ENCODE data around the gene ADAP1. TPM values are rescaled to one million over a fixed set of nuclear protein-coding genes. Genes with fewer than 3 reads are reported as not detected.
"Not testable (repeated sequence)": the region's sequence is repeated elsewhere in the genome, so short reads cannot be mapped to it uniquely, and the experiment has no call there.

ADAP1 gene
- total and polyA plus RNA-seq, 2 of the 8 experiments (the other 6 are each of a cell fraction or from before 2014, with no cell fraction given): 5.8 to 6.1 TPM

- H3K79me2 ChIP-seq (ENCODE audit: control insufficient read depth in 1 of 2, insufficient read depth in 2 of 2, low read length in 2 of 2); H2BK120ac ChIP-seq (replicated peaks; ENCODE audit: low read depth, low read length); H3K23ac ChIP-seq (ENCODE audit: insufficient read length); H2BK20ac ChIP-seq (ENCODE audit: low read length); H3K79me1 ChIP-seq (ENCODE audit: low read depth, low read length); H3K4me3 ChIP-seq (ENCODE audit: extremely low read depth in 1 of 4, insufficient read depth in 2 of 4, low read depth in 3 of 4, low read length in 4 of 4); H2BK5ac ChIP-seq (ENCODE audit: low read depth, low read length); H3K27ac ChIP-seq (ENCODE audit: low read depth, low read length); H3K4ac ChIP-seq (replicated peaks; ENCODE audit: insufficient read length, low read depth, low read length); H2BK12ac ChIP-seq (ENCODE audit: low read depth, low read length); H3K56ac ChIP-seq (replicated peaks; ENCODE audit: insufficient read length, low read depth, low read length); H3K9me3 ChIP-seq (ENCODE audit: insufficient read depth in 2 of 2, low read depth in 1 of 2, low read length in 1 of 2); H4K8ac ChIP-seq (ENCODE audit: extremely low read depth, insufficient read depth, low read length); H3K23me2 ChIP-seq (ENCODE audit: low read depth, low read length); H3K27me3 ChIP-seq (replicated peaks in 1 of 4; ENCODE audit: control insufficient read depth in 3 of 4, extremely low read depth in 1 of 4, insufficient read depth in 3 of 4, low read length in 3 of 4); H3K14ac ChIP-seq (ENCODE audit: insufficient read length); H3K4me1 ChIP-seq (replicated peaks in 1 of 4; ENCODE audit: control insufficient read depth in 3 of 4, insufficient read depth in 4 of 4, low read length in 3 of 4); FAIRE-seq; H2BK15ac ChIP-seq (ENCODE audit: low read length); H4K20me1 ChIP-seq (replicated peaks in 1 of 2; ENCODE audit: control insufficient read depth in 1 of 2, insufficient read depth in 2 of 2, low read length in 2 of 2); H2AFZ ChIP-seq (ENCODE audit: low read length); H3K4me2 ChIP-seq (ENCODE audit: insufficient read depth in 1 of 2, low read depth in 2 of 2, low read length in 2 of 2); H3K9ac ChIP-seq (replicated peaks in 1 of 4; ENCODE audit: extremely low read depth in 1 of 4, low read depth in 3 of 4, low read length in 3 of 4); H3K18ac ChIP-seq (ENCODE audit: extremely low read depth, low read length); H3K36me3 ChIP-seq (ENCODE audit: control insufficient read depth in 2 of 4, insufficient read depth in 4 of 4, low read length in 3 of 4); H2AK5ac ChIP-seq (ENCODE audit: low read depth, low read length); H4K5ac ChIP-seq (ENCODE audit: insufficient read length, low read depth, low read length); H4K91ac ChIP-seq (replicated peaks; ENCODE audit: insufficient read length, low read length); POLR2A ChIA-PET (ENCODE audit: partially characterized antibody): not testable (repeated sequence)
- DNase-seq (ENCODE audit: low read depth in 1 of 2, low spot score in 2 of 2): peak in 1 of 2 experiments; percentile 68
- 74% methylated on average over 7 of the region's 14 CpGs; no CpG with 5 or more reads in 1 of the 2 experiments for WGBS, 2 experiments (ENCODE audit: extremely low coverage in 1 of 2, insufficient coverage in 1 of 2, insufficient read length in 1 of 2, insufficient replicate concordance in 2 of 2, low coverage in 1 of 2, low lambda C conversion rate in 2 of 2, missing lambda C conversion rate in 1 of 2)
- TF ChIP-seq GABPA (IDR thresholded peaks at IDR 0.05; ENCODE audit: borderline replicate concordance, insufficient read depth, low read length) (0 out of 2 replicates have a peak, but pooled peaks have one; percentile 37), BACH1 (IDR thresholded peaks at IDR 0.05; ENCODE audit: low read length) (peak; percentile 68), YY1 (IDR thresholded peaks at IDR 0.05; ENCODE audit: low read depth, low read length) (peak; percentile 60; the same call in 1 of the 2 replicates), HDAC2 (IDR thresholded peaks at IDR 0.05; ENCODE audit: borderline replicate concordance in 1 of 2, low read depth in 2 of 2, low read length in 2 of 2) (peak in 1 of 2 experiments; percentile 51; a peak in 1 of 4 replicates)
- CTCF ChIA-PET (ENCODE audit: partially characterized antibody): interaction anchor here (0.9 to 10.0 kb wide), 2 partner anchors 23 to 65 kb away, joined by 3 to 143 read pairs; no protein-coding TSS in a partner anchor
Measured at GRCh38 chr7:1001069-1001770, 46.7 kb upstream of the ADAP1 start.
